Trophoblast cell (in vitro differentiated cells and primary cell): ENCODE results near the gene PLEKHG3.

Experiments used
- DNase-seq, 2 donors: peaks; one replicate each; pipeline ENCODE4 v3.0.0-alpha.2; 2016
- H2AFZ ChIP-seq: 2 replicates; pipeline ENCODE4 v1.6.1; 2013; ENCODE audit warnings: low read length, moderate library complexity, mild to moderate bottlenecking; ENCODE audit not compliant: insufficient read depth, poor library complexity
- H2AK5ac ChIP-seq: 2 replicates; pipeline ENCODE4 v1.6.1; 2013; ENCODE audit warnings: mild to moderate bottlenecking, low read length
- H2BK120ac ChIP-seq: 2 replicates; pipeline ENCODE4 v1.6.1; 2013; ENCODE audit warnings: low read length, mild to moderate bottlenecking, moderate library complexity; ENCODE audit not compliant: insufficient read depth, poor library complexity
- H2BK12ac ChIP-seq: 2 replicates; pipeline ENCODE4 v1.6.1; 2013; ENCODE audit warnings: mild to moderate bottlenecking, low read length, moderate library complexity
- H2BK5ac ChIP-seq: 2 replicates; pipeline ENCODE4 v1.6.1; 2013; ENCODE audit warnings: low read length, low read depth, moderate library complexity, mild to moderate bottlenecking; ENCODE audit not compliant: poor library complexity
- H3K14ac ChIP-seq: 2 replicates; pipeline ENCODE4 v1.6.1; 2013; ENCODE audit warnings: mild to moderate bottlenecking, low read length
- H3K18ac ChIP-seq: 2 replicates; pipeline ENCODE4 v1.6.1; 2013; ENCODE audit warnings: mild to moderate bottlenecking, low read length
- H3K23ac ChIP-seq: 2 replicates; pipeline ENCODE4 v1.6.1; 2013; ENCODE audit warnings: low read length
- H3K27ac ChIP-seq: 2 replicates; pipeline ENCODE4 v1.5.1; 2013; ENCODE audit warnings: low read depth, mild to moderate bottlenecking, inconsistent platforms, low read length, moderate library complexity
- H3K27me3 ChIP-seq: 2 replicates; pipeline ENCODE4 v1.6.1; 2013; ENCODE audit warnings: inconsistent platforms, mild to moderate bottlenecking, low read length, moderate library complexity; ENCODE audit not compliant: insufficient read depth
- H3K36me3 ChIP-seq, 2 experiments: 1 replicate in 1 of 2; 2 replicates in 1 of 2; pipeline ENCODE4 v1.6.1; 2013; ENCODE audit warnings: low read length in 2 of 2, mild to moderate bottlenecking in 2 of 2, moderate library complexity in 1 of 2; ENCODE audit not compliant: insufficient read depth in 2 of 2, control insufficient read depth in 1 of 2
- H3K4ac ChIP-seq: 2 replicates; pipeline ENCODE4 v1.6.1; 2013; ENCODE audit warnings: low read depth, mild to moderate bottlenecking, low read length, moderate library complexity
- H3K4me1 ChIP-seq, 2 experiments: 1 replicate in 1 of 2; 2 replicates in 1 of 2; pipeline ENCODE4 v1.6.1; 2013; ENCODE audit warnings: low read length in 2 of 2, mild to moderate bottlenecking in 2 of 2, moderate library complexity in 1 of 2; ENCODE audit not compliant: insufficient read depth in 2 of 2, control insufficient read depth in 1 of 2
- H3K4me2 ChIP-seq: 2 replicates; pipeline ENCODE4 v1.6.1; 2013; ENCODE audit warnings: inconsistent platforms, mild to moderate bottlenecking, low read length, moderate library complexity
- H3K4me3 ChIP-seq: 2 replicates; pipeline ENCODE4 v1.5.1; 2013; ENCODE audit warnings: mild to moderate bottlenecking, low read depth, low read length, inconsistent platforms
- H3K79me1 ChIP-seq: one replicate; pipeline ENCODE4 v1.6.1; 2013; ENCODE audit warnings: low read length
- H3K79me2 ChIP-seq: 2 replicates; pipeline ENCODE4 v1.6.1; 2013; ENCODE audit warnings: low read length, mild to moderate bottlenecking; ENCODE audit not compliant: control insufficient read depth, insufficient read depth, poor library complexity
- H3K9ac ChIP-seq: 2 replicates; pipeline ENCODE4 v1.6.1; 2013; ENCODE audit warnings: mild to moderate bottlenecking, low read length
- H3K9me3 ChIP-seq: 2 replicates; pipeline ENCODE4 v1.6.1; 2013; ENCODE audit warnings: low read depth, mild to moderate bottlenecking, control low read depth, inconsistent platforms, low read length; ENCODE audit not compliant: insufficient read depth
- H4K12ac ChIP-seq: 2 replicates; pipeline ENCODE4 v1.6.1; 2013; ENCODE audit warnings: low read depth, mild to moderate bottlenecking, low read length, moderate library complexity
- H4K8ac ChIP-seq: 2 replicates; pipeline ENCODE4 v1.6.1; 2013; ENCODE audit warnings: low read depth, mild to moderate bottlenecking, low read length, moderate library complexity
- H4K91ac ChIP-seq: one replicate; pipeline ENCODE4 v1.6.1; 2013; ENCODE audit warnings: low read depth, mild to moderate bottlenecking, low read length, moderate library complexity
- WGBS: extraction: QIAGEN DNeasy Blood & Tissue Kit; methylation state at CpG from one replicate; pipeline ENCODE4 v1.1.7; 2013; ENCODE audit warnings: missing lambda C conversion rate; ENCODE audit not compliant: insufficient read length, insufficient coverage; ENCODE audit errors: extremely low coverage; 5-methylcytosine and 5-hydroxymethylcytosine counted together

The PLEKHG3 gene

GRCh38 chr14:64761441-64762043 lies 57.3 kb downstream of the PLEKHG3 start:
- peak overlapping the region; percentile 40 for H4K91ac ChIP-seq
- H4K8ac ChIP-seq, result no peak overlapping the region
- H3K23ac ChIP-seq, result no peak overlapping the region
- H2BK120ac ChIP-seq, result no peak overlapping the region
- H3K9me3 ChIP-seq, result peaks cover 9% of the 10 kb centered on the region
- no peaks in the 10 kb centered on the region for H3K36me3 ChIP-seq
- H3K14ac ChIP-seq, result peak overlapping the region; percentile 11
- H2BK5ac ChIP-seq, result no peak overlapping the region
- H2AFZ ChIP-seq, result no peak overlapping the region
- no CpG with 5 or more reads among the region's 5 CpGs for WGBS
- no peak overlapping the region for H3K27ac ChIP-seq
- H3K79me1 ChIP-seq, result peaks cover 44% of the 10 kb centered on the region
- no peak overlapping the region for H3K9ac ChIP-seq
- no peak overlapping the region for H3K18ac ChIP-seq
- no peak overlapping the region for H3K4me3 ChIP-seq
- H4K12ac ChIP-seq, result no peak overlapping the region
- H2BK12ac ChIP-seq, result no peak overlapping the region
- no peaks in the 10 kb centered on the region for H3K27me3 ChIP-seq
- DNase-seq, result peak; percentile 24 to 56
- H3K4me2 ChIP-seq, result no peak overlapping the region
- H3K4me1 ChIP-seq, result peaks cover 50 to 57% of the 10 kb centered on the region in 2 experiments
- no peak overlapping the region for H3K4ac ChIP-seq
- H2AK5ac ChIP-seq, result no peak overlapping the region
- H3K79me2 ChIP-seq, result peaks cover 7% of the 10 kb centered on the region

GRCh38 chr14:64762044-64763034 lies 58.1 kb downstream of the PLEKHG3 start:
- Histone ChIP-seq H3K27me3 (no peaks in the 10 kb centered on the region), H2BK5ac (peak overlapping the region; percentile 3), H3K4ac (no peak overlapping the region), H3K9me3 (peaks cover 9% of the 10 kb centered on the region), H3K14ac (peak overlapping the region; percentile 44), H2AFZ (no peak overlapping the region), H3K4me1 (peaks cover 43 to 49% of the 10 kb centered on the region in 2 experiments), H2BK12ac (peak overlapping the region; percentile 51), H3K4me2 (no peak overlapping the region), H3K9ac (no peak overlapping the region), H3K18ac (no peak overlapping the region), H3K79me2 (peaks cover 7% of the 10 kb centered on the region), H2AK5ac (no peak overlapping the region), H3K36me3 (no peaks in the 10 kb centered on the region), H4K8ac (no peak overlapping the region), H2BK120ac (peak overlapping the region; percentile 48), H3K79me1 (peaks cover 37% of the 10 kb centered on the region), H3K23ac (no peak overlapping the region), H3K27ac (no peak overlapping the region), H4K91ac (peak overlapping the region; percentile 40), H3K4me3 (no peak overlapping the region), H4K12ac (no peak overlapping the region)
- DNase-seq, result peak in 1 of 2 donors; percentile 9
- WGBS, result no CpG with 5 or more reads among the region's 19 CpGs

GRCh38 chr14:64763085-64763782 lies 59.0 kb downstream of the PLEKHG3 start:
- Histone ChIP-seq H3K79me2 (peaks cover under 1% of the 10 kb centered on the region), H3K79me1 (peaks cover 28% of the 10 kb centered on the region), H3K4me1 (peaks cover 34 to 40% of the 10 kb centered on the region in 2 experiments), H3K9ac (no peak overlapping the region), H3K36me3 (no peaks in the 10 kb centered on the region), H3K9me3 (peaks cover 9% of the 10 kb centered on the region), H3K4ac (no peak overlapping the region), H3K27ac (no peak overlapping the region), H4K8ac (peak overlapping the region; percentile 16), H2BK12ac (peak overlapping the region; percentile 15), H3K23ac (no peak overlapping the region), H3K4me3 (no peak overlapping the region), H3K18ac (no peak overlapping the region), H2BK5ac (no peak overlapping the region), H3K4me2 (no peak overlapping the region), H4K91ac (no peak overlapping the region), H3K27me3 (no peaks in the 10 kb centered on the region), H3K14ac (peak overlapping the region; percentile 4), H2BK120ac (no peak overlapping the region), H4K12ac (no peak overlapping the region), H2AFZ (no peak overlapping the region), H2AK5ac (peak overlapping the region; percentile 54)
- no CpG with 5 or more reads among the region's 11 CpGs for WGBS
- DNase-seq, result no peak
